CD1c-positive myeloid dendritic cell (primary cell): ENCODE measurements around the gene EEF1A2.

Experiments
- DNase-seq: peaks from one replicate; pipeline ENCODE4 v3.0.0-alpha.2; 2016; ENCODE audit errors: extremely low spot score

EEF1A2 gene

DNA sequence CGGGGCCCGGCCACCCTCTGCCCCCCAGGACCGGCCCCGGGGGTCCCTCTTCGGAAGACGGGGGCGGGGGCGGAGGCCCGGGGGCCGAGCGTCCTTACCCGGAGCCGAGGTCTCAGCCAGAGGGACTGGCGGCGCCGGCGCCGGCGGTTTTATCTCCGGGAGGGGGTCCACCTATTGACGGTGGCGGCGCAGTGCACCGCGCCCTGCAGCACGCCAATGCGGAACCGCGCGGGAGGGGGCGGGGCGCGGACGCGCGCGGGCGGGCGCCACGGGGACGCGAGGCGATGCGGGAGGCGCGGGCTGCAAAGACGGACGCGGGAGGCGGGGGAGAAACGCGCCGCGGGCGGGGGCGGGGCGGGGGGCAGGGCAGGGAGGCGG, at the start of gene EEF1A2:
EEF1A2 (minus strand) TSS at position 124 of the 378 bp plus-strand sequence. CDS start 1,320 bp downstream, outside the sequence.
- peak; percentile 69 for DNase-seq

DNA sequence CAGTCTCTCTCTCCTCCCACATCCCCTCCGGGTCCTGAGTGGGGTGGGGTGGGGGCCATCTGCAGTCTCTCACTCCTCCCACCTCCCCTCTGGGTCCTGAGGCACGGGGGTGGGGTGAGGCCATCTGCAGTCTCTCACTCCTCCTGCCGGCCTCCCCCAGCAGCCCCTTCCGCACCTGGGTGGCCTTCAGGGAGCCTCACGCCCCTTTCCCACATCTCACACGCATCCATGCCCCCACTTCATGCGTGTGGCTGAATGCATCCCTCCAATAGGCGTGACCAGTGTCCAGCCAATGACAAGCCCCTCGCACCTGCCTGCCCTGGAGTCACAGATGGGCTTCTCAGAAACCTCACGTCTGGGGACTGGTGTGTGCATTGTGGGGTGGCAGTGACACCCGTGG, 49.7 kb upstream of the EEF1A2 start:
- DNase-seq = no peak

DNA sequence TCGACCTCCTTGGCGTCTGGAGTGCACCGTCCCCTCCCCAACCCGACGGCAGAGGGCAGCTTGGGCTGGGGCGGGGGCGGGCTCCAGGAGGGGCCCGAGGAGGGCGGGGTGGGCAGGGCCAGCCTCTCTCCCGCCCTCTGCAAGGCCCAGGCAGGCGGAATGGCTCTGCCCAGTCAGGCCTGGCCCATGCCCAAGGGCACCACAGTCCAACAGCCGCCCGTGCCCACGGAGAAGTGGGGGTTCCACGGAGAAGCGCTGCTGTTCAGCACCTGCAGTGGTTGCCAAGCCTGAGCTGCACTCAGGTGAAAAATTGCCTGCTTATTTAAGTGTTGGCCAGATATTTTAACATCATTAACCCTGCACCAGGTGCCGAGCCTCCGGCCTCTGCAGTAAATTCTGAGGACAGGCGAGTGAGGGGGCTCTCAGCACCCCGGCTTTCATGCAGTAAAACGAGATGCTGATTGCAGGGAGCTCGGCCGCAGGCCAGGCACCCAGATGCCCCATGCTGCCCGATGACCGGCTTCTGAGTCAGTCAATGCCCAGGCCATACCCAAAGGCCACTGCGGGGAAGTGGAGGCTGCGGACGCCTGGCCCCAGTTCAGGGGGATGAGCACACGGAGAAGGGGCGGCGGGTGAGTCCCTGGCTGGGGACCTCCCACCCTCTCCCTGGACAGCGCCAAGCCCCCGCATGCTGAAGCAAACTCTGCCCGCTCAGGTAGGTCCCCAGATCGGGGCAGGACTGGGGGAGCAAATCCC, 49.0 kb upstream of the EEF1A2 start, which contains the start of gene SRMS:
SRMS (minus strand) TSS at position 25 of the 756 bp plus-strand sequence. CDS start 286 bp downstream, outside the sequence.
- DNase-seq = no peak

DNA sequence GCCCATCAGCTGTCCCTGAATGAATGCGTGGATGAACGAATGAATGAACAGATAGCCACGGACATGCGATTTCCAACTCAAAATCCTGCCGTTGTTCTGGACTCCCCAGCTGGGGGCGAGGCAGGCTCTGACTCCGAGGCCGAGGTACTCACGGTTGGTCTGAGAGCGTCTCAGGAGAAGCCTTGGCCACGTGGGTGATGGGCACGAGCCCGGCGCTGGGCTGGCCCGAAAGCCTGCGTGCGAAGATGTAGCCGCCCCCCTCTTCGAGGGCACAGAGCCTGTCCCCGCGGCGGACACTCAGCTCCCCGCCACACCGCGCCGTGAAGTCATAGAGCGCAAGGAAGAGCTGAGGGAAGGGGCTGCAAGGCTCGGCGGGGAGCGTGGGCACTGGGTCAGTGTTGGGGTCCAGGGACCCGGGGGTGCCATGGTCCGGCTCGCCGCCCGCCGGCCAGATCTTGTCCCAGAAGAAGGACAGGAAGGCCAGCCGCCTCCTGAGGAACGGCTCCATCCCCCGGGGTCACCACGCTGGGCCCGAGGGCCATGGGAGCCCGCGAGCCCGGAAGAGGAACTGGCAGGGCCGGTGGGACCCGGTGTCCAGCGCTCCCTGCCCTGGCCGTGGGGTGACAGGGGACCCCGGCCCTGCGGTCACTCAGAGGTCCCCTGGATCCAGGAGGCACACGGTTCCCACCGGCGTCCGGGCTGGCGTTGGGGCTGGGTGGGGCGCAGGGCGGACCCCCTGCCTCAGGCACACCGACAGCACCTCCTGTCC, 48.3 kb upstream of the EEF1A2 start:
- no peak for DNase-seq

DNA sequence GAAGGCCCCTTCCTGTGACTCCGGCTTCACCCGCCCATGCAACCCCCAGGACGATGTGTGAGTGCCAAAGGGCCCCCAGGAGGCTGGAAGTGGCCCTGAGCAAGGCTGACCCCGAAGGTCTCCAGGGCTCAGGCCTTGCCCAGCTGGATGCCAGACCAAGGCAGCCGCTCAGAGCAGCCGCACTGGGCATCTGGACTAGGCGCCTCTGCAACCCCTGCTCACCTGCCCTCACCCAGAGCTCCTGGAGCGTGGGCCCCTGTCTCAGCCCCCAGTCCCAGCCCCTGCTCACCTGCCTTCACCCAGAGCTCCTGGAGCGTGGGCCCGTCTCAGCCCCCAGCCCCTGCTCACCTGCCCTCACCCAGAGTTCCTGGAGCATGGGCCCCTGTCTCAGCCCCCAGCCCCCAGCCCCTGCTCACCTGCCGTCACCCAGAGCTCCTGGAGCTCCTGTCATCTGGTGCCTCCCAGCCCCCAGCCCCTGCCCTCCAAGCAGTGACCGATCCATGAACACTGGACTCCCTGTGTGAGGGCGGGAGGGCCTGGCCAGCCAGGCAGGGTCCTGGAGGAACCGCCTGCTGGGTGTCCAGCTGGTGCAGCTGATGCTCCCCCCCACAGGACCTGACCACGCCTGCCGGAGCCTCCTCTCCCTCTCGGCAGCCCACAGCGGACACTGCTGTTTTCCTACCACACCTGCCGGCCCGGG, 47.5 kb upstream of the EEF1A2 start:
- no peak for DNase-seq

DNA sequence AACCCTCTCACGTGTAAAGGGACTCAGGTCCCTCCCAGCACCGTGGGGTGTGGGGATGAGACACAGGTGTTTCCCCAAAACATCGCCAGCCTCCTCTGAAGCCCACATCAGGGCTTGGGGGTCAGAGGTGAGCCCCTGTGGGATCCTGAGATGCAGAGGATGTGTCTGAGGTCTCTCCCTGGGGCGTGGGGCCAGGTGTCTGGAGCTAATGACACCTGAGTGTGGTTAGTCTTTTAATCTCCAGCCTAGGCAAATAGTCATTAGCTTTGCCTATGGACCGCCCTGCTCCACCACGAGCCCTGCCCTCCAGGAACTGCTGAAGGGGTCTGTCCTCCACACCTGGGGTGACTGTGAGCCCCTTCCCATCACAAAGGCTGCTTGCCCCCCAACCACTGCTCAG, 46.9 kb upstream of the EEF1A2 start:
- DNase-seq = no peak

DNA sequence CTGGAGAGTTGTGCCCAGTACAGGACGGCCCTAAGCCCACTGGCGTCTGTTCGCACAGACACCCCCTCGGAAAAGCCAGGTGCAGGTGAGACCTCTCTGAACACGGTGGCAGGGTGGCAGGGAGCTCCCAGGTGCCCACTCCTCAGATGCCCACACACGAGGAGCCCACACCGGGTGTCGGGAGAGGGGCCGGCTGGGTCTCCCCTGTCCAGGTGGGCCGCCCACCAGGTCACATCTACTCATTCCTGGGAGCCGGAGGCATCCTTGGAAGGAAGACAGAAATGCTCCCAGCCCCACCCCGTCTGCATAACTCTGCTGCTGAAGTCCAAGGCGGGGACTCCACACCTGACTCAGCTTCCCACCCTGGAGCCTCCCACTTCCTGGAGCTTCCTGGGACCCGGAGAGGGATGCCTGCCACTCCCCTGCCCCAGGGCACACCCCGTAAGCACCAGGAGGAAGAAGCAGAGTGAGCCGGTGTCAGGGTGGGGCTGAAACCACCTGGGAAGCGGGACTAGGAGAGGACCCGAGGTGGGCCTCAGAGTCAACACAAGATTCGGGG, 46.2 kb upstream of the EEF1A2 start:
- no peak for DNase-seq

DNA sequence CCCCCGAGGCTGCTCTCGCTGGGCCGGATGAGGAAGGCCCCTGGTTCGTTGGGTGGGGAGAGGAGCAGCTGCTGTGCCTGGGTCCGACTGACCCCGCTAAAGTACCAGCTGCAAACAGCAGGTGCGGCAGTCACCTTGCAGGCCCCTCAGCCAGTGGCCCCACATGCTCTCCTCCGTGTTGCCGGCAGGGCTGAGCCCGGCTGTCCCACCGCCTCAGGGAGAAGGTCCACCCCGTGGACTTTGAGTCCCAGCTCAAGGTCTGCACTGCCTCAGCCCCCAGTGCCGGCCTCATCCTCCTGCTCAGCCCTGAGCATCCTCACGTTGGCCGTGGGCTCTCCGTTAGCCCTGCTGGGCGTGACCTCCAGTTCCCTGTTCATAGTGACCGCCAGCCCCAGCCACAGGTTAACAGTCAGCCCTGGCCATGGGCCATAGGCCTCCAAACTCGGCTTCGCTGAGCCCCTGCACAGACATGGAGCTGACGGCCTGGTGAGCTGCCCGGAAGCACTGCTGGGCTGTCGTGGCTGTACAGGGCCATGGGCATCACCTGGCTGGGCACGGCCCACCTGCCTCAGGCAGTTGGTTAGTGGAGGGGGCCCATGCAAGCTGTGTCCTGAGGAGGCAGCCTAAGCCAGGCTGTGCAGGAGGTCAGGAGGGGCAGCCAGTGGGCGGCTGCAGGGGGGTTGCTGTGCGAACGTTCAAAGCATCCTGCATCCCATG, 45.5 kb upstream of the EEF1A2 start:
- DNase-seq = no peak

DNA sequence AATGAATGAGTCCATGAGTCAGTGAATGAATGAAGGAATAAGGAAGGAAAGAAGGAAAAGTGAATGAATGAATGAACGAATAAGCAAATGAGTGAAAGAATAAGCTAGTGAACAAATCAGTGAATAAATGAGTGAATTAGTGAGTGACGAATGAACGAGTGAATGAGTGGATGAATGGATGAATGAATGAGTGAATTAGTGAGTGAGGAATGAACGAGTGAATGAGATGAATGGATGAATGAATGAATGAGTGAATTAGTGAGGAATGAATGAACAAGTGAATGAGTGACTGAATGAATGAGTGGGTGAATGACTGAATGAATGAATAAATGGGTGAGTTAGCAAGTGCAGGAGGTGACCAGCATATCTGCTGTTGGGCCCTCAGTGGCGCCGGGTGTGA, 44.9 kb upstream of the EEF1A2 start:
- DNase-seq = no peak

DNA sequence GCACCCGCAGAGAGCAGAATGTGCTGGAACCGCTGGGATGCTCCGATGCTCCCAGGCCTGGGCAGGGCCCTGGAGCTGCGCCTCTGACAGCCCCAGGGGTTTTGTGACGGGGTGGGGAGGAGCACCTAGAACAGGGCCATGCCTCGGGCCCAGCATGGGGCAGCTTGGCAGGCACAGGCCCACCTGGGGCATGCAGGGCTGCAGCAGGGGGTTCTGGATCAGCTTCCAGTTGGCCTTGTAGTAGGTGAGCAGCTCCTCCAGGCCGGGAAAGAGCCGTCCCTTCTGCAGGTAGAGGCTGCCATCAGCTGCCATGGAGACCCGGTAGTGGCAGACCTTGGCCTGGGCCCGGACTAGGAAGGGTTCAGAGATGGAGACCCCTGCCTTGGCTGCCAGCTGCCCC, 44.2 kb upstream of the EEF1A2 start:
- no peak for DNase-seq

DNA sequence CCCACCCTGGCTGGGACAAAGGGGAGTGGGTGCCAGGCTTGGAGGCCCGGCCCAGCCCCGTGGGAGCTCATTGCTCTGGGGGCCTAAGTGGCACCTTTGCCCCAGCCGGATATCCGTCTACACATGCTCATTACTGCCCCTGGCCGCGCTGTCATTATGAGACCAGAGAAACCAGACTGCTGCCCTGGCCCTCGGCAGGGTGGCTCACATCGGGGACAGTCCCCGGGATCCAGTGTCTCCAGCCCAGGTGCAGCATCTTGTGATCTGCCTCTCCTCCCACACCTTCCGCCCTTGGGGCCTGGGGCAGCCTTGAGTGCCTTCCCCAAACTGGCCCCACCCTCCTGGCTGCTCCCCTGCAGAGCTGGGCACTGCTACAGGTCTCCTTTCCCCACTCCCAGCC, 43.8 kb upstream of the EEF1A2 start:
- no peak for DNase-seq

DNA sequence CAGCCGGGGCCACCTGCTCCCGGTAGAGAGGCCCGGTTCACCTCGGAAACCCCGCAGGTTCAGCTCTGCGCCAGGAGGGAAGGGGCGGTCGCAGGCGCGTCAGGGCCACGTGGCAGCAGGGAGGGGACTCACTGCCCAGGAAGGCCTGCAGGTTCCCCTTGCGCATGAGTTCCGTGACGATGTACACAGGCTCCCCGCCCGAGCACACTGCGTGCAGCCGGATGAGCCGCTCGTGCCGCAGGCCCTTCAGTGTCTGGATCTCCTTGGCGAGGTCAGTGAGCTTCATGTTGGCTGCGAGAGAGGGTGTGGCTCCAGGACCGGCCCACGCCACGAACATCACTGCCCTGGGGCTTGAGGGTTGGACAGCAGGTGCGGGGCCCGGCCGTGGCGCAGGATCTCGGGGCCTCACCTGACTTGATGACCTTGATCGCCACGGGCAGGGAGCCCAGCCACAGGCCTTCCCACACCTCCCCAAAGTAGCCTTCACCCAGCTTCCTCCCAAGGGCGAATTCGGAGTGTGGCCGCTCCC, 43.2 kb upstream of the EEF1A2 start:
- no peak for DNase-seq

DNA sequence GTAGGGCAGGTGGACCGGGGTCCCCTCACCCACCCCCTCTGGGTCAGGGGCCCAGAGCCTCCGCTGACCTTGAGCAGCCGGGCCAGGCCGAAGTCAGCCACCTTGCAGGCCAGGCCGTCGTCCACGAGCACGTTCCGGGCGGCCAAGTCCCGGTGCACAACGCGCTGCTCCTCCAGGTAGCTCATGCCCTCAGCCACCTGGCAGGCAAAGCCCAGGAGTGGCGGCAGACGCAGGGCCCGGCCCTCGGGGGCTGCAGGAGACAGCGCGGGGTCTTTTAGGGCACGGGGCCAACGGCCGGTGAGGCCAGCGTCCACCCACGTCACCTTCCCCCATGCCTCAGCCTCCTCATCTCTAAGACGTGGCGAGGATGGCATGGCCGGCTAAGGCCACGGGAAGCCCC, 42.5 kb upstream of the EEF1A2 start:
- no peak for DNase-seq

DNA sequence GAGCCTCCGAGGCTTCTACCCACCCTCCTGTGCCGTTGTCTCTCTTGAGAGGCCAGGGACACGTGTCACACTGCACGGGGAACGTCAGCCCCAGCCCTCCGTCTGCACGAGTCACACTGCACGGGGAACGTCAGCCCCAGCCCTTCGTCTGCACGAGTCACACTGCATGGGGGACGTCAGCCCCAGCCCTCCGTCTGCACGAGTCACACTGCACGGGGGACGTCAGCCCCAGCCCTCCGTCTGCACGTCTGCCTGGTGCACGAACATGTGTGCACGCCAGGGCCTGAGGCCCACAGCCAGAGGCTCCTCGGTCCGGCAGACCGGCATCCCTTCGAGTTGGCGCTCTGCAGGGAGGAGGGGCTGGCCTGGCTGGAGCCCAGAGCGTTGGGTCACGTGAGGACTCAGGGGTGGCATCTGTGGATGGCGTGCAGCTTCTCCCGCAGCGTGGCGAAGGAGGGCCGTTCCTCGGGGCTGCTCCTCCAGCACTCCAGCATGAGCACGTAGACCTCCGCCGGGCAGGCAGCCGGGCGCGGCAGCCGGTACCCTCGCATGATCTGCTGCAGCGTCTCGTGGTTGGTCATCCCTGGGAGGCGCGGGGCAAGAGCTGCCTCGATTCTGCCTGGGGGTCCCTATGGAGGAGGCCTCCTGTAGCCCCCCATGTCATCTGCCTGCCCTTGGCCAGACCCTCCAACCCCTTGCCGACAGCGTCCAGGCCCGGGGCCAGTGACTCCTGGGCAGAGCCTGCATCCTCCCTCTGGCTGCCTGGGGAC, 41.7 kb upstream of the EEF1A2 start:
- no peak for DNase-seq

DNA sequence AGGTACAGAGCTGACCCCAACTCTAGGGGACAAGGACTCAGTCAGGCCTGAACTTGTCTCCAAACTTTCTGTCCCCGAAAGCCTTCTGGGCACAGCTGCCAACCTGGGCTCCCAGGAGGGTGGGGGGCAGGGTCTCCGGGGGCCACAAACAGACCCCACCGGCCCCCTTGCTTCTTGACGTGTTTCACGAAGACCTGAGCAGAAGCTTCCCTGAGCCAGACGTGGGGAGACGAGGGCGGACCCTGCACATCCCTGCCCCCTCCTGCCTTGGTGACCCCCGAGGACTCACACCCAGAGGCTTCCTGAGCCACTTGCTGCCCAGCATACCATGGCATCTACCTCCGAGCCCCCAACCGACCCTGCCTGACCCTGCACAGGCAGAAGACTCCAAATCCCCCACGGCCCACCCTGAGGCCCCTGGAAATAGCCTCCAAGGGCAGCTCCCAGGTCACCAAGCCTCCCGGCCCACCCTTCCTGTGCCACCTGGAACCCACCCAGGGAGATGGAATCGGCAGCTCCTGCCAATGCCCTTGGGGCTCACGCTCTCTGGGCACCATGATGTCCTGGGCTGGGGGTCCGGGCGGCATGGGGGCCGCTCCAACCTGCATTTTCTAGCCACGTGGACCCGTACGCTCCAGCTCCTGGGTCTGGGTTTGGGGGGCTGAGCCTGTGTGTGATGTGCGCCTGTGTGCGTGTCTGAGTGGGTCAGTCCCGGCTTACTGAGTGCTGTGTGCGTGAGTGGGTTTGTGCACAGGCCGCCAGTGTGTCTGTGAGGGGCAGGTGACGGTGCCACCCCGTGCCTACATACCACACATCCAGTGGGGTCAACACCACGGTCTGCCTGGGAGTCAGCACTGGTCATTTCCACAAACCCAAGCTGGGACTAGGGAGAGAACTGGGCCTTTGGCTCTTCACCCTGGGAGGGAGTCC, 40.8 kb upstream of the EEF1A2 start:
- no peak for DNase-seq

DNA sequence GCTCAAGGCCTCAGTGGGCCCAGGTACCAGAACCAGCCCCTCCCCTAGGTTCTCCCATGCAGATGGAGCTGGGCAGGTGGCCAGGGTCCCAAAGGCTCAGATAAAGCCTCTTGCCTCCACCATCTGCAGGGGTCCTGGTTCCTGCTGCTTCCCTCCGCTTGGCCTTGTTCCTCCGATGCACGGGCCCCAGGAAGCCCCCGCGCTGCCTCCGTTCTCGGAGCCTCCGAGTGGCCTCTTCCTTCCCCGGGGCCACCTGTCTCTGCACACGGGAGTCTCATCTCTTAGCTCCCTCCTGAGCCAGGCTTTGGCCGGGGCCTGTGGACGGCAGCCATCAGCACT, 40.2 kb upstream of the EEF1A2 start:
- no peak for DNase-seq

DNA sequence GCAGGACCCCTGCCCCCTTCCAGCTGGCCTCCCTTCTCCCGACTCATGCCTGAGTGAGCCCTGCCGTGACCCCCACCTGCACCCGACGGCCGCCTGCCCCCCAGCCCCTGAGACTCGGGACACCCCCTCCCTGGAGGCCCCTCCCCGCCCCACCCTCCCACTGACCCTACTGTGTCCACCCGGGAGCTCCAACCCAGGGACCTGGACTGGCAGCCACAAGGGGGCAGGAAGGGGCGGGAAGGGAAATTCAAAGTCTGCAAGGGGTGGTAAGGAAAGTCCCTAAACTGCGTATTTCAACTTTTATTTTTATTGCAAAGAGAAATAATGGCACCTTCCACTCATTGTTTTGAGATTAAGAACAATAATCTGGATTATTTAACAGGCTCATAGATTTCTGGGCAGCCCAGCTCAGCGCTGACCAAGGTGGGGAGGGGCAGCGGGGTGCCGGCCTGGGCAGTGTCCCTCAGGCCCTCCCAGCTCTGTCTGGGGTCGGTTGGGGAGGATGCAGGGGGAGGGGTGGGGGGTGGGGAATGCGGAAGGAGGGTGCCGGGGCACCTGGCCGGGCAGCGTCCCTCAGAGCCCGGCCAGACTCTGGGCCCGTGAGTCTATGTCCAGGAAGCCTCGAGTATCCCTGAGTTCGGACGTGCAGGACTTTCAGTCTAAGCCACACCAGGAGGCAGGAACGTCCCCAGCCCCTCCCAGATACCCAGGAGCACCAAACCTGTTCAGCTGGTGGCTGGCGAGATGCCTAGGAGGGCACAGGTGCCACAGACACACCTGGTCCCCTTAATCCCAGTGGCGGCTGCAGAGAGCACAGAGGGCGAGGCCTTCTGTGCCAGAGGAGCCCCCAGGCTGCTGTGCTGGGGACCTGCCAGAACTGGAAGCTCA, 39.6 kb upstream of the EEF1A2 start:
- DNase-seq = peak; percentile 41

DNA sequence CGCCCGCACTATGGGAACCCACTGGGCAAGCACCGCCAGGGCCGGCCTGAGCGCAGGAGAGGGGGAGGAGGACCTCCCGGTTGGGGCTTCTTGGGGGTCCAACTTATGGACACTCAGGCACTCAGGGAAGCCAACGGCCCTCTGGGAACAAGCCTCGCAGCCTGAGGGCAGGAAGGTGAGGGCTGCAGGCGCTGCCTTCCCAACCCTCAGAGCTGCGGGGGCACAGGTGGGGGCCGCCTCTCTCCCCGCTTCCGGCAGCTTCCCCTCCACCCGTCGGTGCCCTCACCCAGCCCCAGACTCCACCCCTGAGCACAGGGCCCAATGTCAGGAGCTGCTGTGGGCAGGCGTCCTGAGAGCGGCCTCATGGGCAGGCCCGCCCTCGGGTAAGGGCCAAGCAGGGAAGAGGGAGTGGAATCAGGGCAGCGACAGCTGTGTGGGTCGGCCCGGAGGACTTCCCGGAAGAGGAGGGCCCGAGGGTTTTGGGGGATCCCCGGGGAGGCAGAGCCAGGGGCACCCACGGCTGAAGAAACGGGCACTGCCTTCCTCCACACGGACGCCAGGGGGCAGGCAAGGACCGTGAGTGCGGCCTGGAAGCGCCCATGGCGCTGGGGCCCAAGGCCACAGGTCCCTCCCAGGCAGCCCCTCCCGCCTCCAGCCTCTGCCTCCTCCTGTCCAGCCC, 38.8 kb upstream of the EEF1A2 start:
- peak; percentile 99 for DNase-seq
